Measurements from ENCODE around the gene NUBP2.

Gene NUBP2

DNA sequence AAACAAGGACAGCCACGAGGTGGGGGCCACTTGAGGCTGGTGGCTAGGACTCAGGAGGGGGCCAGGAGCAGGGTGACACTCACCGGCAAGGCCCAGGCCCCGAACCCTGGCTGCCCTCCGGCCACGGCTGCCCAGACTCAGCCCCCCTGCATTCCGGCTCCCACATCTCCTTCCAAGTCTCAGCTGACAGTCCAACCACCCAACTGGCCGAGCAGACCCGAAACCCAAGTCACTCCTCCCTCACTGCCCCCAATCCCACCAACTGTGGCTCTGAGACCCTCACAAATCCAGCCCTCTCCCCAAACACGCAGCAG lies 34.5 kb downstream of the NUBP2 start:
- H3K36me3 ChIP-seq (ENCODE audit: control insufficient read depth, insufficient read depth, low read length): peaks cover 27% of the 10 kb centered on the region

DNA sequence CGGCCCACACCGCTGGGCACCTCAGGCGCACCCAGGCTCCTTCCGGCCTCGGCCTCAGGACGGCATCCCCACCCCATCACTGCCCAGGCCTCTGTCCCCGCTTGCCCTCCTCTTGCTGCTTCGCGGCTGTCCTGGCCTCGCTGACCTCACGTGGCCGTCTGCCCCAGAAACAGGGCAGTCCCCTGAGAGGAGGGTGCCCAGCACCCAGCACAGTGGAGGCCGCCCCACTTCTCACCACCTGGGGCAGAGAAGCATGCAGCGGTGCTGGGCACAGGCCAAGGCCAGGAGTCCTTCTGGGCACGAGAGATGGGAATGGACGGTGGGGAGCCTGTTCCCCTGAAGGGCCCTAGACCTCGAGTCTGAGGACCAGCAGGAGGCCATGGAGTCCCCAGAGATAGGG lies 35.0 kb downstream of the NUBP2 start:
- no peak overlapping the region for H3K27ac ChIP-seq (ENCODE audit: low read depth, low read length)
- peaks cover 27% of the 10 kb centered on the region for H3K36me3 ChIP-seq (ENCODE audit: control insufficient read depth, insufficient read depth, low read length)
- H3K4me3 ChIP-seq (ENCODE audit: low read depth, low read length): no peak overlapping the region
- no peaks in the 10 kb centered on the region for H3K9me3 ChIP-seq (ENCODE audit: control insufficient read depth, insufficient read depth, low read depth, low read length)
- no peaks in the 10 kb centered on the region for H3K27me3 ChIP-seq (ENCODE audit: control insufficient read depth, insufficient read depth, low read length)
- H3K9ac ChIP-seq (ENCODE audit: low read length): no peak overlapping the region
- no peaks in the 10 kb centered on the region for H3K4me1 ChIP-seq (ENCODE audit: control insufficient read depth, insufficient read depth, low read length)

More for the DNA sequence above, 34.5 kb downstream of the NUBP2 start:
- no peaks in the 10 kb centered on the region for H3K4me1 ChIP-seq (ENCODE audit: control insufficient read depth, insufficient read depth, low read length)
- H3K9ac ChIP-seq (ENCODE audit: low read length): no peak overlapping the region
- H3K27me3 ChIP-seq (ENCODE audit: control insufficient read depth, insufficient read depth, low read length): no peaks in the 10 kb centered on the region
- H3K27ac ChIP-seq (ENCODE audit: low read depth, low read length): no peak overlapping the region
- no peak overlapping the region for H3K4me3 ChIP-seq (ENCODE audit: low read depth, low read length)
- H3K9me3 ChIP-seq (ENCODE audit: control insufficient read depth, insufficient read depth, low read depth, low read length): no peaks in the 10 kb centered on the region

DNA sequence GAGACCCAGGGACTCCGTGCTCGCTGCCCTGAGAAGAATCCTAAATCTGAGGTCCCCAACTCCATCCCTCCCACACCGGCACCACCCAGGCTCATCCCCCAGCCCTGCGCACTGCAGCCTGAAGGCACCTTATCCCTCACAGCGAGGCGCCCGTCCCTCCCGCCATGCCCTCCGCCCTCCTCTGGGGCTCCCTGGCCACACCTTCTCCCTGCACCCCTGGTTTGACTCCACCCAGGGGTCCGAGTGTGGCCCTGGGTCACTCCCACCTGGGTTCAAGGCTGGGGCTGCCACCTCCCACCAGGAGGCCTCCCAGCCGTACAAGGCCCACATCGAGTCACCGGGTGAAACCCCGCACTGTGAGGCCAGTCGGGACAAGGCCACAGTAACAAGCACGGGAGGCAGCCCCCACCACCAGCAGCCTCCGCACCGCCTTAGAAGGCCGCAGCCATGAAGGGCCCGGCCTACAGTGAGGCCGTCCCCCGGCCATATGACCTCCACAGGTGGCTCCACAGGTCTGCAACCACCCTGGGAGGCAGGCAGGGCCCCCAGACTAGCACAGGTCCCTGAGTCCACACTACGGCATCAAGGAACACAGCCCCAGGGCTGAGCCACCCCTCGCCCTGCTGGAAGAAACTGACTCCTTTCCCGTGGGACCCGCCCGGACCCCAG lies 35.6 kb downstream of the NUBP2 start:
- no peak overlapping the region for H3K9ac ChIP-seq (ENCODE audit: low read length)
- peaks cover 27% of the 10 kb centered on the region for H3K36me3 ChIP-seq (ENCODE audit: control insufficient read depth, insufficient read depth, low read length)
- no peak overlapping the region for H3K4me3 ChIP-seq (ENCODE audit: low read depth, low read length)
- no peaks in the 10 kb centered on the region for H3K9me3 ChIP-seq (ENCODE audit: control insufficient read depth, insufficient read depth, low read depth, low read length)
- H3K4me1 ChIP-seq (ENCODE audit: control insufficient read depth, insufficient read depth, low read length): no peaks in the 10 kb centered on the region
- no peak overlapping the region for H3K27ac ChIP-seq (ENCODE audit: low read depth, low read length)
- no peaks in the 10 kb centered on the region for H3K27me3 ChIP-seq (ENCODE audit: control insufficient read depth, insufficient read depth, low read length)

DNA sequence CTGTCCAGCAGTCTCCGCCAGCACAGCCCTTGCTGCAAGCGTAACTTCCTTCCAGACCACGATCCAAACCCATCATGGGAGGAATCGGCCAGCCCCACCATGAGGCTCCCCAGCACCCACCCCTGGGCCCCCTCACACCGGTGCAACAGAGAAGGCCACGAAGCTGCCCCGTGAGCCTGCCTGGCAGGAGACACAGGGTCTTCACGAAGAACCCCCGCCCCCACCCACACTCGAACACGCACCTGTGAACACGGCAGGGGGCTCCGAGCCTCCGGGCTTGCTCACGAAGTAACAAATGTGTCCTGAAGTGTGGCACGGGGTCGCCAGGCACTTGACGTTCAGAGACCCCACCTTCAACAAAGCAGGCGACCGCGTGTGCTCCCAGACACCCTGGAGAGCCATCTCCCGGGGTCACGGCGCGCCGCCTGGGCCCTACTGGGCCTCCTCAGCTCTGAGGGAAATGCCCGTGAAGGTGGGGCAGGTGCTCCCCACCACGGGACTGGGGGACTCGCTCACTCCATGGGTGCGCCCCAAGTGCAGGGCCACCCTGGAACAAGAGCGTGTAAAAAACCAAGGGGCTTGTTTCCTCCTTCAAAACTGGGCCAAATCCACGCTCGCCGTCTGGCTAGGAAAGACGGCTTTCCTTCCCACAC lies 36.2 kb downstream of the NUBP2 start:
- Histone ChIP-seq H3K27ac (ENCODE audit: low read depth, low read length) (no peak overlapping the region), H3K27me3 (ENCODE audit: control insufficient read depth, insufficient read depth, low read length) (no peaks in the 10 kb centered on the region), H3K4me3 (ENCODE audit: low read depth, low read length) (no peak overlapping the region), H3K36me3 (ENCODE audit: control insufficient read depth, insufficient read depth, low read length) (peaks cover 27% of the 10 kb centered on the region), H3K4me1 (ENCODE audit: control insufficient read depth, insufficient read depth, low read length) (no peaks in the 10 kb centered on the region), H3K9me3 (ENCODE audit: control insufficient read depth, insufficient read depth, low read depth, low read length) (no peaks in the 10 kb centered on the region), H3K9ac (ENCODE audit: low read length) (no peak overlapping the region)

DNA sequence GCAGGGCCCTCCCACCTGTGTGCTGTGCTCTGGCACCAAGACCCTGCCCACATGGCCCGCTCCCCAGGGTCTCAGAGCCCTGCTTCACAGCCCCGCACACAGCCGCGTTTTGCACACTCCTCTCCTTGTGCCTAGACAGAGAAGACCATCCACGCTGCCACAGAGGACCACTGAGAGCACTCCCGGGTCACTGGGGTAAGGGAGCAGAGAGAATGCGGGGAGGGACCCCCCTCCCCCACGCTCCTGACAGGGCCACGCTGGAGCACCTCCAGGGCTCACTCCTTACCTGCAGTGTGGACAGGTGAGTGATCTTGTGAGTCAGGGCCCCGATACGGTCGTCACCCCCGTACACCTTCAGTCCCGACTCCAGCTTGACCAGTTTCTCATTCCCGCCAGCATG lies 36.9 kb downstream of the NUBP2 start:
- Histone ChIP-seq H3K27me3 (ENCODE audit: control insufficient read depth, insufficient read depth, low read length) (no peaks in the 10 kb centered on the region), H3K36me3 (ENCODE audit: control insufficient read depth, insufficient read depth, low read length) (peaks cover 27% of the 10 kb centered on the region), H3K4me1 (ENCODE audit: control insufficient read depth, insufficient read depth, low read length) (no peaks in the 10 kb centered on the region), H3K9me3 (ENCODE audit: control insufficient read depth, insufficient read depth, low read depth, low read length) (no peaks in the 10 kb centered on the region), H3K4me3 (ENCODE audit: low read depth, low read length) (no peak overlapping the region), H3K27ac (ENCODE audit: low read depth, low read length) (no peak overlapping the region), H3K9ac (ENCODE audit: low read length) (no peak overlapping the region)

DNA sequence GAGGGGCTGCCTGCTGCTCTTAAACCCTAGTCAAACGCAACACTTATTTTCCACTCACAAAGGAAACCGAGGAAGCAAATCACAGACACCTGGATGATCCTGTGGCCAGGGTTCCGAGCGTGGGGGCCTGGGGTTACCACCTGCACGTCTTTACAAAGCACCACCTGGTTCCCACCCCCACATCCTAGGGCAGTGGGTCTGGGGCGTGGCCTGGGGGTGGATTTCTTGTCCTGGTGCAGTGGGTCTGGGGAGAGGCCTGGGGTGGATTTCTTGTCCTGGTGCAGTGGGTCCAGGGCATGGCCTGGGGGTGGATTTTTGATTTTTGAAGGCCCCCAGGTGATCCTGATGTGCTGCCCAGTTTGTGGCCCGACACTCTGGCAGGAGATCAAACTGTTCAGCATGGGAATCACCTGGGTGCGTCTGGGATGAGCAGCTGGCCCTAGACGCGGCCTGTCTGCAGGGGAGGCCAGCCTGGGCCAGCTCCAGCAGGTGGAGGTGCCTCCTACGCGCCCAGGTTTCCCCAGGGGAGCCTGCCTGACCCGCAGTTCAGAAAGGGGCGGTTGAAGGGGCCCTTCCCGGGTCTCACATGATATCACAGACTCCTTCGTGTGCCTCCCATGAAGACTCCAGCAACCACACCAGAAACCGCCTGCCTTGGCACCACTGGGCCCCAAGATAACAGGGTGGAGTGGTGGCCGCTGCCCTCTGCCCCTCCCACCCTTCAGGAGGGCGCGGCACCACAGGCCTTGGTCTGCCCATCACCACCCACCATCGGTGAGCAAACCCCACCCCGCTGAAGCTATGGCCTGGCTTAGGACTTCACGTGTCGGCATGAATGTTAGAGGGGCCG lies 37.6 kb downstream of the NUBP2 start:
- H3K27ac ChIP-seq (ENCODE audit: low read depth, low read length): no peak overlapping the region
- no peak overlapping the region for H3K4me3 ChIP-seq (ENCODE audit: low read depth, low read length)
- H3K9ac ChIP-seq (ENCODE audit: low read length): no peak overlapping the region
- H3K4me1 ChIP-seq (ENCODE audit: control insufficient read depth, insufficient read depth, low read length): no peaks in the 10 kb centered on the region
- peaks cover 25% of the 10 kb centered on the region for H3K36me3 ChIP-seq (ENCODE audit: control insufficient read depth, insufficient read depth, low read length)
- no peaks in the 10 kb centered on the region for H3K9me3 ChIP-seq (ENCODE audit: control insufficient read depth, insufficient read depth, low read depth, low read length)
- H3K27me3 ChIP-seq (ENCODE audit: control insufficient read depth, insufficient read depth, low read length): no peaks in the 10 kb centered on the region

DNA sequence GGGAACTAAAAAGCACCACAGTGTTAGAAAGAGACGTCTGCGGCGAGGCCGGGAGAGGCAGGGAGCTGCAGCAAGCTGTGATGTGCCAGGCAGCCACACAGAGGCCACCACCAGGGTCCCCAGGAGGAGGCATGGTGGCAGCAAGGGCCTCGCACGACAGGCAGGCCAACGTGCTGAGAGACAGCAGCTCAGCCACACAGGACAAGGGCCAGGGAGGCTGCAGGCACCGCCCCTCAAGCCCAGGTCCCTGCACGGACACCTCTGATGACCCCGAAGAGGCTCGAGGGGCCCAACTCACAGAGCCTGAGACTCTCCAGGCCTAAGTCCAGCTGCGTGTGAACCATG lies 38.2 kb downstream of the NUBP2 start:
- Histone ChIP-seq H3K27me3 (ENCODE audit: control insufficient read depth, insufficient read depth, low read length) (no peaks in the 10 kb centered on the region), H3K4me3 (ENCODE audit: low read depth, low read length) (no peak overlapping the region), H3K9ac (ENCODE audit: low read length) (no peak overlapping the region), H3K4me1 (ENCODE audit: control insufficient read depth, insufficient read depth, low read length) (peaks cover 4% of the 10 kb centered on the region; the same call in 1 of the 2 replicates), H3K36me3 (ENCODE audit: control insufficient read depth, insufficient read depth, low read length) (peaks cover 22% of the 10 kb centered on the region), H3K27ac (ENCODE audit: low read depth, low read length) (no peak overlapping the region), H3K9me3 (ENCODE audit: control insufficient read depth, insufficient read depth, low read depth, low read length) (no peaks in the 10 kb centered on the region)

DNA sequence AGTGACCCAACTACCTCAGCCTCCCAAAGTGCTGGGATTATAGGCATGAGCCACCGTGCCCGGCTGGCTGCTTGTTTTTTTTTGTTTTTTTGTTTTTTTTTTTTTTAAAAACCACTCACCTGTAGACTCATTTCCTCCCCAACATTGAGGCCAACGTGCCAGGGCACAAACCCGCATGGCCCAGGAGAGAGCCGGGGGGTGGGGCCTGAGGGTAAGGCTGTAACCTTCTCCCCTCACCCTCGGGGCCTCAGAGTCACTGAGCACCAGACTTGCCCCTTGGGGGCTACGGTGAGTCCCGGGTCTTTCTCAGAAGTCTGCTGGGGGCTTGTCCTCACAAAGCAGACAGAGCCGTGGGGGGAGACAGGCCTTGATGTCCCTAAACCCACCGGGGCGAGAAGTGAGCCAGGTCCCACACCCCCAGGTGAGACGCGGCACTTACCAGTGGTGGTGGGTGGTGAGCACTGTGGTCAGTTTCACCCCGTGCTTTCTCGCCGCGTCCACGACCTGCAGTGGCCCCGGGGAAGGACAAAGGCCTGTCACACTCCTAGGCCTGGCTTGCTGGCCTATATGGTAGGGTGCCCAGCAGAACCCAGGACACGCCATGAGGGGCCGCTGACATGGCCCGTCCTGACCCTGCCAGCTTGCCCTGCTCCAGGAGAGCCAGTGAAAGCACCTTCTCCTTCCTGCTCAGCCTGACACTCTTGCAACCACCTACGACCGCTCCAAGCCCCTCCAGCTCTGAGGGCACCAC lies 39.3 kb downstream of the NUBP2 start:
- Histone ChIP-seq H3K36me3 (ENCODE audit: control insufficient read depth, insufficient read depth, low read length) (peaks cover 13% of the 10 kb centered on the region; the same call in 1 of the 2 replicates), H3K9ac (ENCODE audit: low read length) (no peak overlapping the region), H3K27ac (ENCODE audit: low read depth, low read length) (no peak overlapping the region), H3K4me1 (ENCODE audit: control insufficient read depth, insufficient read depth, low read length) (peaks cover 4% of the 10 kb centered on the region; the same call in 1 of the 2 replicates), H3K4me3 (ENCODE audit: low read depth, low read length) (no peak overlapping the region), H3K9me3 (ENCODE audit: control insufficient read depth, insufficient read depth, low read depth, low read length) (no peaks in the 10 kb centered on the region), H3K27me3 (ENCODE audit: control insufficient read depth, insufficient read depth, low read length) (no peaks in the 10 kb centered on the region)

DNA sequence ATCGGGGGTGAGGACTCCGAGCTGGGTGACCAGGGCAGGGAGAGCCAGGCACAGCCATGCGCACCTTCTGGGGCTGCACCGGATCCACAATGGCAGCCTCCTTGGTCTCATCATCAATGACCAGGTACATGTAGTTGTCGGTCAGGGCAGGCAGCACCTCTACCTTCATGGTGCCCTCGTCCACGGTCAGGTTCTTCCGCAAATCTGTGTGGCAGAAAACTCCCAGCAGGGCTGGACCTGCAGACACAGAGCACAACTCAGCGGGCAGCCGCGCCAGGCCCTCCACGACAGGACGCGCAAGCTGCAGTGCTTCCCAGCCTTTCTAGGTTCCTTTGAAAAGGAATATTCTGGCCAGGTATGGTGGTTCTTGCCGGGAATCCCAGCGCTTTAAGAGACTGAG lies 40.0 kb downstream of the NUBP2 start:
- Histone ChIP-seq H3K9ac (ENCODE audit: low read length) (no peak overlapping the region), H3K27me3 (ENCODE audit: control insufficient read depth, insufficient read depth, low read length) (no peaks in the 10 kb centered on the region), H3K4me1 (ENCODE audit: control insufficient read depth, insufficient read depth, low read length) (peaks cover 4% of the 10 kb centered on the region; the same call in 1 of the 2 replicates), H3K9me3 (ENCODE audit: control insufficient read depth, insufficient read depth, low read depth, low read length) (no peaks in the 10 kb centered on the region), H3K4me3 (ENCODE audit: low read depth, low read length) (no peak overlapping the region), H3K36me3 (ENCODE audit: control insufficient read depth, insufficient read depth, low read length) (peaks cover 12% of the 10 kb centered on the region; the same call in 1 of the 2 replicates), H3K27ac (ENCODE audit: low read depth, low read length) (no peak overlapping the region)

DNA sequence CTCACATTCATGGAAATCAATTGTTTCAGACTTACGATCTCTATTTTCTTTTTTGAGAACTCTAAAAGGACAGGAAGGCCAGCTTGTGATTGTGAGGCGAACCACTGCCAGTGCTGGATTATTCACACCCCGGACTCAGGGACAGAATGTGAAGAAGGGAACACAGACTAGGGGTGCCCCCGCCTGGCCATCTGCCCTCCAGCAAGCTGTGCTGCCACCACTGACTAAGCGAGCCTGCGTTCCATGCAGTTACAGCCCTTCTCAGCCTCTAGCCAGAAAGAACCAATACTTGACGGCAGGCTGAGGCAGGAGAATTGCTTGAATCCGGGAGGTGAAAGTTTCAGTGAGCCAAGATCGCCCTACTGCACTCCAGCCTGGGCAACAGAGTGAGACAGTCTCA lies 41.1 kb downstream of the NUBP2 start:
- Histone ChIP-seq H3K4me1 (ENCODE audit: control insufficient read depth, insufficient read depth, low read length) (peaks cover 4% of the 10 kb centered on the region; the same call in 1 of the 2 replicates), H3K4me3 (ENCODE audit: low read depth, low read length) (no peak overlapping the region), H3K9ac (ENCODE audit: low read length) (no peak overlapping the region), H3K36me3 (ENCODE audit: control insufficient read depth, insufficient read depth, low read length) (peaks cover 12% of the 10 kb centered on the region; the same call in 1 of the 2 replicates), H3K27me3 (ENCODE audit: control insufficient read depth, insufficient read depth, low read length) (no peaks in the 10 kb centered on the region), H3K9me3 (ENCODE audit: control insufficient read depth, insufficient read depth, low read depth, low read length) (no peaks in the 10 kb centered on the region), H3K27ac (ENCODE audit: low read depth, low read length) (no peak overlapping the region)

All from HUES6 (cell line).